H1 (cell line): ENCODE data around the gene TPO. TPM values are rescaled to one million over a fixed set of nuclear protein-coding genes. Genes with fewer than 3 reads are reported as not detected.

ENCODE experiments used
- BRCA1 ChIP-seq: IDR thresholded peaks from 2 replicates; pipeline ENCODE4 v1.6.1; 2012; ENCODE audit warnings: low read depth, low read length, improper control_type of control experiment
- SP2 ChIP-seq: IDR thresholded peaks from 2 replicates; pipeline ENCODE4 v1.6.1; 2012; ENCODE audit warnings: mild to moderate bottlenecking, low read length, inconsistent platforms
- polyA plus RNA-seq, 7 experiments: library from polyadenylated mRNA; depleted of rRNA in 3 of 7; stranded (reverse) in 5 of 7; unstranded in 2 of 7; fragments of >200 nt in 5 of 7; fragments of 200-250 nt in 2 of 7; gene quantifications; 1 replicate in 5 of 7; 2 replicates in 1 of 7; 4 replicates in 1 of 7; pipeline versions ENCODE4 v1.2.1 to v1.2.3, GENCODE V29; 2011 to 2013; ENCODE audit warnings: missing spikeins in 2 of 7, mixed read lengths in 2 of 7
- total RNA-seq: library from RNA; stranded (reverse); fragmentation: NEBNext Ultra II Directional; extraction: Animal tissue kit (Norgen Biotek cat#: 25700); gene quantifications from 2 replicates; pipeline ENCODE4 v1.2.1, GENCODE V29; 2021

Gene TPO
- total and polyA plus RNA-seq, 2 of the 8 experiments (the other 6 are each of a cell fraction or from before 2014, with no cell fraction given) = not detected

DNA sequence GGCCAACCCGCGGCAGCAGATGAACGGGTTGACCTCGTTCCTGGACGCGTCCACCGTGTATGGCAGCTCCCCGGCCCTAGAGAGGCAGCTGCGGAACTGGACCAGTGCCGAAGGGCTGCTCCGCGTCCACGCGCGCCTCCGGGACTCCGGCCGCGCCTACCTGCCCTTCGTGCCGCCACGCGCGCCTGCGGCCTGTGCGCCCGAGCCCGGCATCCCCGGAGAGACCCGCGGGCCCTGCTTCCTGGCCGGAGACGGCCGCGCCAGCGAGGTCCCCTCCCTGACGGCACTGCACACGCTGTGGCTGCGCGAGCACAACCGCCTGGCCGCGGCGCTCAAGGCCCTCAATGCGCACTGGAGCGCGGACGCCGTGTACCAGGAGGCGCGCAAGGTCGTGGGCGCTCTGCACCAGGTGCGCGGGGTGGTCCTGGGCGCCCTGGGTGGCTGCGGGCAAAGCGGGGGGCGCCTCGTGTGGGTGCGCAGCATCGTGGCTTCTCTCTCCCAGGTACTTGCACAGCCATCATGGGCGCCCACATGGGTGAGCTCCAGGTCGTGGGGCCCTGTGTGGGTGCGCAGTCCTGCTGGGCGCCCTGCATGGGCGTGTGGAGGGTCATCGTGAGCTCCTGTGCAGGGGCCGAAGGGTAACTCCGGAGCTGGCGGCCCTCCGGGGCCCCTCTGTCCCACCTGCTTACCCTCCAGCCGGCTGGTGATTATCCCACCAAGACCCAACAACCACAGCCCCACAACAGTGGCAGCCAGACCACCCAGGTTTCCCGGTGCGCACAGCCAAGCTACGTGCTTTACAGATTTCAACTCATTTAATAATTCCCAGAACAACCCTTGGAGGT, 64.2 kb downstream of the TPO start (continued):
- no peak for TF ChIP-seq SP2
- no peak for TF ChIP-seq BRCA1
